Sciatic nerve (tissue), 2 donors: ENCODE results near the gene TRDMT1. TPM values are rescaled to one million over a fixed set of nuclear protein-coding genes. Genes with fewer than 3 reads are reported as not detected.
A peak's percentile ranks its signal among the peaks of the same experiment; 100 is the strongest.

Source experiments
- ATAC-seq: fragments of 200-7000 bp; cut with Tn5 transposase; one replicate; pipeline ENCODE4 v1.9.1; 2020; ENCODE audit warnings: mild to moderate bottlenecking, moderate library complexity
- DNase-seq: peaks from one replicate; pipeline ENCODE4 v3.0.0-alpha.2; 2020; ENCODE audit warnings: low spot score
- intact Hi-C: fragments of 100-400 bp; cut with DNase I; formaldehyde crosslinking; loops from one replicate; pipeline ENCODE4 v1.14.2; 2022
- total RNA-seq: library from RNA; stranded (reverse); fragmentation: NEBNext Ultra II Directional; extraction: Animal tissue kit (Norgen Biotek cat#: 25700); gene quantifications from one replicate; pipeline ENCODE4 v1.2.1, GENCODE V29; 2021
- donor health status: DM: no; HTN: no; CAD: no.
- donor health status: DM: no; HTN: no; CAD: no.

The TRDMT1 gene
- total RNA-seq, 1 donor from 2014 or later, result 13.2 TPM

- ATAC-seq (peak; percentile 74), DNase-seq (no peak)
- intact Hi-C loops, result no loop called here
Measured at GRCh38 chr10:17147884-17148489, 53.5 kb downstream of the TRDMT1 start.

GRCh38 chr10:17146892-17147291, 54.6 kb downstream of the TRDMT1 start:
- intact Hi-C loops, result no loop called here

GRCh38 chr10:17145239-17145638, 56.2 kb downstream of the TRDMT1 start:
- intact Hi-C loops, result no loop called here
- ATAC-seq (no peak), DNase-seq (no peak)

More at GRCh38 chr10:17146892-17147291, 54.6 kb downstream of the TRDMT1 start:
- no peak for ATAC-seq
- no peak for DNase-seq

- intact Hi-C loops, result no loop called here
- DNase-seq (no peak), ATAC-seq (no peak)
Measured at GRCh38 chr10:17144757-17145156, 56.7 kb downstream of the TRDMT1 start.

- no peak for ATAC-seq
- intact Hi-C loops, result no loop called here
Measured at GRCh38 chr10:17144032-17144431, 57.4 kb downstream of the TRDMT1 start.

GRCh38 chr10:17143055-17143690, 58.3 kb downstream of the TRDMT1 start:
- ATAC-seq (no peak), DNase-seq (no peak)
- intact Hi-C loops, result no loop called here

More at GRCh38 chr10:17144032-17144431, 57.4 kb downstream of the TRDMT1 start:
- no peak for DNase-seq

GRCh38 chr10:17141504-17142229, 59.8 kb downstream of the TRDMT1 start:
- intact Hi-C loops, result no loop called here
- ATAC-seq, result no peak

GRCh38 chr10:17140386-17140761, 61.1 kb downstream of the TRDMT1 start:
- intact Hi-C loops, result no loop called here
- DNase-seq, result no peak
- no peak for ATAC-seq

More at GRCh38 chr10:17141504-17142229, 59.8 kb downstream of the TRDMT1 start:
- no peak for DNase-seq

GRCh38 chr10:17138460-17139042, 62.9 kb downstream of the TRDMT1 start:
- intact Hi-C loops, result no loop called here
- ATAC-seq (peak; percentile 38), DNase-seq (no peak)

- intact Hi-C loops, result no loop called here
- no peak for ATAC-seq
- DNase-seq, result no peak
Measured at GRCh38 chr10:17134737-17135260, 66.7 kb downstream of the TRDMT1 start.

GRCh38 chr10:17134282-17134681, 67.2 kb downstream of the TRDMT1 start:
- intact Hi-C loops, result no loop called here
- no peak for DNase-seq
- no peak for ATAC-seq

- no peak for DNase-seq
- ATAC-seq, result no peak
- intact Hi-C loops, result no loop called here
Measured at GRCh38 chr10:17129741-17130140, 71.7 kb downstream of the TRDMT1 start, which contains the start of gene CUBN. CUBN (minus strand) TSS chr10:17129811; CDS start chr10:17129765, 46 bp downstream.

- ATAC-seq, result peak; percentile 32
- intact Hi-C loops, result no loop called here
- no peak for DNase-seq
Measured at GRCh38 chr10:17128261-17128660, 73.2 kb downstream of the TRDMT1 start.

GRCh38 chr10:17126327-17126726, 75.1 kb downstream of the TRDMT1 start:
- intact Hi-C loops, result no loop called here
- DNase-seq (no peak), ATAC-seq (no peak)

GRCh38 chr10:17125206-17125893, 76.1 kb downstream of the TRDMT1 start:
- DNase-seq (no peak), ATAC-seq (no peak)
- intact Hi-C loops, result no loop called here

- ATAC-seq (no peak), DNase-seq (no peak)
- intact Hi-C loops, result no loop called here
Measured at GRCh38 chr10:17123961-17124360, 77.5 kb downstream of the TRDMT1 start.

GRCh38 chr10:17122726-17123661, 78.5 kb downstream of the TRDMT1 start:
- intact Hi-C loops, result no loop called here
- ATAC-seq (peak; percentile 61), DNase-seq (no peak)

GRCh38 chr10:17122052-17122451, 79.4 kb downstream of the TRDMT1 start:
- ATAC-seq (no peak), DNase-seq (no peak)
- intact Hi-C loops, result no loop called here
